AG09309 (cell line): Measurements from ENCODE around the gene BAK1.
"Not testable (repeated sequence)": the region's sequence is repeated elsewhere in the genome, so short reads cannot be mapped to it uniquely, and the experiment has no call there.

Experiments used
- DNase-seq: peaks from one replicate; pipeline ENCODE4 v3.0.0-alpha.2; 2010; ENCODE audit warnings: low read depth
- H3K4me3 ChIP-seq: 2 replicates; pipeline ENCODE4 v1.5.1; 2011; ENCODE audit warnings: mild to moderate bottlenecking, low read depth, low read length, moderate library complexity; ENCODE audit not compliant: control insufficient read depth
- TF ChIP-seq, protein P1 (sequence below): IDR thresholded peaks from 2 replicates; pipeline ENCODE4 v1.5.1; 2011; ENCODE audit warnings: mild to moderate bottlenecking, low read depth, low read length, inconsistent platforms; ENCODE audit not compliant: insufficient read depth, control insufficient read depth; ENCODE audit errors: missing control alignments

Gene BAK1

DNA sequence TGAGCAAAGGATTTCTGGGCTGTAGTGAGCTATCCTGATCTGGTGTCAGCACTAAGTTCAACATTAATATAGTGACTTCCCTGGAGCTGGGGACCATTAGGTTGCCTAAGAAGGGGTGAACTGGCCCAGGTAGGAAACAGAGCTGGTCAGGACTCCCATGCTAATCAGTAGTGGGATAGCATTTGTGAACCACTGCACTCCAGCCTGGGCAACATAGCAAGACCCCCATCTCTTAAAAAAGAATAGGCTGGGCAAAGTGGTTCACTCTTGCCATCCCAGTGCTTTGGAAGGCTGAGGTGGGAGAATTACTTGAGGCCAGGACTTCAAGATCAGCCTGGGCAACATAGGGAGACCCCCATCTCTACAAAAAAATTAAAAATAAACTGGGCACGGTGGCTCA lies 39.3 kb downstream of the BAK1 start:
- no peak overlapping the region for H3K4me3 ChIP-seq
- TF ChIP-seq, protein P1, sequence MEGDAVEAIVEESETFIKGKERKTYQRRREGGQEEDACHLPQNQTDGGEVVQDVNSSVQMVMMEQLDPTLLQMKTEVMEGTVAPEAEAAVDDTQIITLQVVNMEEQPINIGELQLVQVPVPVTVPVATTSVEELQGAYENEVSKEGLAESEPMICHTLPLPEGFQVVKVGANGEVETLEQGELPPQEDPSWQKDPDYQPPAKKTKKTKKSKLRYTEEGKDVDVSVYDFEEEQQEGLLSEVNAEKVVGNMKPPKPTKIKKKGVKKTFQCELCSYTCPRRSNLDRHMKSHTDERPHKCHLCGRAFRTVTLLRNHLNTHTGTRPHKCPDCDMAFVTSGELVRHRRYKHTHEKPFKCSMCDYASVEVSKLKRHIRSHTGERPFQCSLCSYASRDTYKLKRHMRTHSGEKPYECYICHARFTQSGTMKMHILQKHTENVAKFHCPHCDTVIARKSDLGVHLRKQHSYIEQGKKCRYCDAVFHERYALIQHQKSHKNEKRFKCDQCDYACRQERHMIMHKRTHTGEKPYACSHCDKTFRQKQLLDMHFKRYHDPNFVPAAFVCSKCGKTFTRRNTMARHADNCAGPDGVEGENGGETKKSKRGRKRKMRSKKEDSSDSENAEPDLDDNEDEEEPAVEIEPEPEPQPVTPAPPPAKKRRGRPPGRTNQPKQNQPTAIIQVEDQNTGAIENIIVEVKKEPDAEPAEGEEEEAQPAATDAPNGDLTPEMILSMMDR = no peak
- no peak for DNase-seq

DNA sequence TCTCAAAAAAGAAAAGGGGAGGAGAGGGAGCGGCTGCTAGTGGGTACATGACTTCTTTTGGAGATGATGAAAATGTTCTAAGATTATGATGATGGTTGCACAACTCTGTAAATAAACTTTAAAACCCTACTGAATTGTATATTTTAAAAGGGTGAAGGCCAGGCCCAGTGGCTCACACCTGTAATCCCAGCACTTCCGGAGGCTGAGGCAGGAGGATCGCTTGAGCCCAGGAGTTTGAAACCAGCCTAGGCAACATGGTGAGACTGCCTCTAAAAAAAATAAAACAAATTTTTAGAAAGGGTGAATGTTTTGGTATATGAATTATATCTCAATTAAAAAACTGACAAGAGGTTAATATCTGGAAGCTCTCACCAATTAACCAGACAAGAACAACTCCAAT lies 45.4 kb downstream of the BAK1 start:
- no peak overlapping the region for H3K4me3 ChIP-seq
- DNase-seq = no peak
- TF ChIP-seq, protein P1 = no peak

- not testable (repeated sequence) for H3K4me3 ChIP-seq, DNase-seq
These were observed 46.8 kb downstream of the BAK1 start for GRCh38 chr6:33533163-33533869.

- H3K4me3 ChIP-seq = not testable (repeated sequence)
These were observed 47.6 kb downstream of the BAK1 start for GRCh38 chr6:33532431-33532830.

DNA sequence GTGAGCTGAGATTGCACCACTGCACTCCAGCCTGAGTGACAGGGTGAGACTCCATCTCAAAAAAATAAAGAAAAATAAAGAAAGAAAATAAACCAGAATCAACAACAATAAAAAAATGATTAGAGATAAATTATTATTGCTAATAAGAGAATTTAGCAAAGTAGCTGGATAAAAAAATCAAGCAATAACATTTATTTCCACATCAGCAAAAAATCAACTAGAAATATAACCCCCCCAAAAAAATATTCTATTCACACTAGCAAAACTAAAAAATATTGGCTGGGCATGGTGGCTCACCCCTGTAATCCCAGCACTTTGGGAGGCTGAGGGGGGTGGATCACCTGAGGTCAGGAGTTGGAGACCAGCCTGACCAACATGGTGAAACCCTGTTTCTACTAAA lies 49.5 kb downstream of the BAK1 start:
- H3K4me3 ChIP-seq, DNase-seq: not testable (repeated sequence)

More at GRCh38 chr6:33532431-33532830, 47.6 kb downstream of the BAK1 start:
- DNase-seq = not testable (repeated sequence)
